GM12891 (cell line): ENCODE measurements around the gene MED29.

ENCODE experiments used
- DNase-seq: peaks from one replicate; pipeline ENCODE4 v3.0.0; 2011; ENCODE audit warnings: low spot score; ENCODE audit not compliant: insufficient read length
- FAIRE-seq: peaks from 2 replicates; lab custom pipeline; 2011; peaks lifted over from hg19 to GRCh38; lab: Jason Lieb, UNC
- PAX5 ChIP-seq: IDR thresholded peaks from 2 replicates; pipeline ENCODE4 v1.6.1; 2011; ENCODE audit warnings: low read length, moderate library complexity, mild to moderate bottlenecking; ENCODE audit not compliant: insufficient read depth, severe bottlenecking
- POLR2A ChIP-seq: IDR thresholded peaks from 2 replicates; pipeline ENCODE4 v1.6.1; 2011; ENCODE audit warnings: low read depth, low read length, control low read depth
- POLR2AphosphoS5 ChIP-seq: IDR thresholded peaks from 2 replicates; pipeline ENCODE4 v1.6.1; 2011; ENCODE audit warnings: low read depth, low read length, control low read depth
- POU2F2 ChIP-seq: IDR thresholded peaks from 2 replicates; pipeline ENCODE4 v1.6.1; 2011; ENCODE audit warnings: low read depth, mild to moderate bottlenecking, control low read depth, low read length, moderate library complexity
- SPI1 ChIP-seq: IDR thresholded peaks from 2 replicates; pipeline ENCODE4 v1.6.1; 2011; ENCODE audit warnings: low read depth, low read length, control low read depth
- TAF1 ChIP-seq: IDR thresholded peaks from 2 replicates; pipeline ENCODE4 v1.6.1; 2011; ENCODE audit warnings: low read depth, low read length, control low read depth

Gene MED29

GRCh38 chr19:39409208-39410016 is 18.2 kb downstream of the MED29 start:
- peak; percentile 61 for FAIRE-seq
- TF ChIP-seq POLR2AphosphoS5, result peak; percentile 91
- no peak for TF ChIP-seq SPI1
- TF ChIP-seq PAX5, result no peak
- TF ChIP-seq TAF1, result no peak
- peak; percentile 71; the same call in 1 of the 2 replicates for TF ChIP-seq POU2F2
- peak; percentile 87 for TF ChIP-seq POLR2A
- DNase-seq, result no peak

- DNase-seq (peak; percentile 57), FAIRE-seq (peak; percentile 76)
- TF ChIP-seq TAF1 (0 out of 2 replicates have a peak, but pooled peaks have one; percentile 49), POLR2A (peak; percentile 72), POLR2AphosphoS5 (peak; percentile 89), POU2F2 (no peak; the same call in 1 of the 2 replicates), SPI1 (peak; percentile 92), PAX5 (no peak)
Measured at GRCh38 chr19:39410017-39410830, 19.0 kb downstream of the MED29 start.

GRCh38 chr19:39410831-39411080 is 19.6 kb downstream of the MED29 start:
- no peak for FAIRE-seq
- no peak for DNase-seq
- TF ChIP-seq SPI1 (no peak), POLR2AphosphoS5 (0 out of 2 replicates have a peak, but pooled peaks have one; percentile 18)

DNA sequence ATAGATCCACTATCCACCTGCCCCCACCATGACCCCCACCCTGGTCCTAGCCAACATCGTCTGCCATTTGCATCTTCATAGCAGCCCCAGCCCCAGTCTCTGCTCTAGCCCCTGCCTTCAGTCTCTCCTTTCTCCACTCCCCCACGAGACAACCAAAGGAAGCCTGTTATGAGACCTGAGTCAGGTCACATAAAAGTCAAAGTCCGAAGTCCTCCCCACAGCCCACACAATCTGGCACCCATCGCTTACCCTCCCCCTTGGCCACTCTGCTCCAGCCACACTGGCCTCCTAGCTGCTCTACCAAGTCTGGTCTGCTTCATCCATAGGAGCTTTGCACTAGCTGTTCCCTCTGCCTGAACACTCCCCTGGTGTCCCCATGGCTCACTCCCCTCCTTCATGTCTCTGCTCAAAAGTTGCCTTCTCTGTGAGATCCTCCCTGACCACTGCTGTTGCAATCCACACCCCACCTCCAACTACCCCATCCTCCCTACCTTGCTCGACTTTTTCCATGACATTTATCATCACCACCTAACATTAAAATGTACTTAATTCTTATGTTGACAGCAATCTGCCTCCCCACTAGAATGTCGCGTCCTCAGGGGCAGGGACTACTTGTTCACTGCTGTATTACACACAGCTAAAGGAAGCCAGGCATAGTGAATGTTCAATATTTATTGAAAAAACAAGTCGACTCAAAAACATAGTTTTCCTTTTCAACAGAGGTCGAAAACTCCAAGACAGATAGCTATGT is 20.1 kb downstream of the MED29 start:
- TF ChIP-seq POU2F2 (no peak), TAF1 (no peak), POLR2A (peak; percentile 48), PAX5 (no peak), SPI1 (no peak), POLR2AphosphoS5 (0 out of 2 replicates have a peak, but pooled peaks have one; percentile 37)
- FAIRE-seq (no peak), DNase-seq (no peak)

DNA sequence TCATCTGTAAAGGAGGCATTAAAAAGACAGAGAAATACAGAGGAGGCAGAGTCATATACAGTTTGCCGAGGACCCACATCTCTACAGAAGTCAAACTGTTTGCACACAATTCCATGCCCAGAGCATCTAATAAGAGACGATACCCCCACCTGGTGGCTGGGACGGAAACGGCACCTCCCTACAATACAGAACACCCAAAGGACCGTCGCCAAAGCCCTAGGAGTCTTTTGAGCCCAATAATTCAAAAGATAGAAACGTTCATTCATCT is 20.6 kb downstream of the MED29 start:
- DNase-seq (no peak), FAIRE-seq (peak; percentile 95)
- TF ChIP-seq SPI1 (no peak), POLR2A (no peak), POLR2AphosphoS5 (no peak), TAF1 (no peak), PAX5 (no peak), POU2F2 (no peak)

GRCh38 chr19:39412100-39412866 is 21.1 kb downstream of the MED29 start, which contains the start of gene PLEKHG2:
TSS of gene PLEKHG2 (plus strand) at chr19:39412669. CDS start at chr19:39414087, 1,418 bp downstream.
- DNase-seq (peak; percentile 96), FAIRE-seq (no peak)
- no peak for TF ChIP-seq PAX5
- TF ChIP-seq POU2F2, result peak; percentile 100
- TF ChIP-seq SPI1, result peak; percentile 41
- peak; percentile 78 for TF ChIP-seq POLR2AphosphoS5
- TF ChIP-seq POLR2A, result peak; percentile 76; the same call in 1 of the 2 replicates
- TF ChIP-seq TAF1, result peak; percentile 47; the same call in 1 of the 2 replicates

DNA sequence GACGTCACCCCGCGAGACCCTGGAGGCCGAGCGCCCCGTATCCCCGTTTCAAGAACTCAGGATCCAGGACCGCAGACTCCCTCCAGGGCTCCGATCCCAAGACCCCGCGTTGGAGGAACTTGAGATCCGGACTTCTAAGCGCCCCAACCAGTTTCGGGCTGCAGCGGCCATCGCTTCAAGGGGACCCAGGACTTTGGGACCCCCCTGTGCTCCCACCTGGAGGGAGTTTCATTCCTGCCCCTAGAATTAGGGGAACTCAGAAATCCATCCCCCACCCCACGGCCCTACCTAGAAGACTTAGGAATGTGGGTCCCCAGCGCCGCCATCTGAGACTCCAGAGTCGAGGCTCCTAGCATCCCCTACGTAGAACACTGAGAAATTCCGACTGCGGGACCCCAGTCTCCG is 21.7 kb downstream of the MED29 start:
- TF ChIP-seq POLR2AphosphoS5 (no peak), POLR2A (no peak), SPI1 (no peak), PAX5 (no peak), TAF1 (no peak), POU2F2 (no peak)
- peak; percentile 13 for FAIRE-seq

GRCh38 chr19:39413272-39413910 is 22.2 kb downstream of the MED29 start:
- DNase-seq (peak; percentile 66), FAIRE-seq (no peak)
- TF ChIP-seq TAF1 (no peak), PAX5 (no peak), POLR2A (no peak), POU2F2 (no peak), POLR2AphosphoS5 (no peak)

More for the DNA sequence above, 21.7 kb downstream of the MED29 start:
- no peak for DNase-seq
